Large intestine (tissue), 3 donors: Measurements from ENCODE around the gene MROH2A. TPM values are rescaled to one million over a fixed set of nuclear protein-coding genes. Genes with fewer than 3 reads are reported as not detected.
A peak's percentile ranks its signal among the peaks of the same experiment; 100 is the strongest.

ENCODE experiments used
- DNase-seq, 2 donors: peaks; one replicate each; pipeline versions ENCODE4 v3.0.0 to v3.0.0-alpha.2; 2013
- H3K27ac ChIP-seq: one replicate; pipeline ENCODE4 v1.5.1; 2013; ENCODE audit warnings: low read length
- H3K27me3 ChIP-seq: 2 replicates; pipeline ENCODE4 v1.6.1; 2013; ENCODE audit warnings: low read length; ENCODE audit not compliant: control insufficient read depth, insufficient read depth
- H3K36me3 ChIP-seq: 2 replicates; pipeline ENCODE4 v1.6.1; 2013; ENCODE audit warnings: low read length; ENCODE audit not compliant: control insufficient read depth, insufficient read depth
- H3K4me1 ChIP-seq: one replicate; pipeline ENCODE4 v1.6.1; 2013; ENCODE audit warnings: low read length; ENCODE audit not compliant: control insufficient read depth, insufficient read depth
- H3K4me3 ChIP-seq: one replicate; pipeline ENCODE4 v1.5.1; 2013; ENCODE audit warnings: low read length
- H3K9me3 ChIP-seq: one replicate; pipeline ENCODE4 v1.6.1; 2013; ENCODE audit warnings: mild to moderate bottlenecking, low read depth, low read length, moderate library complexity; ENCODE audit not compliant: control insufficient read depth
- WGBS: methylation state at CpG from one replicate; pipeline ENCODE4 v1.1.5; 2013; ENCODE audit warnings: low lambda C conversion rate; ENCODE audit not compliant: insufficient coverage; 5-methylcytosine and 5-hydroxymethylcytosine counted together
- polyA plus RNA-seq: library from polyadenylated mRNA; unstranded; fragments of 120-200 nt; gene quantifications from one replicate; pipeline ENCODE4 v1.2.1, GENCODE V29; 2013

The MROH2A gene
- polyA plus RNA-seq, 1 donor: 0.16 TPM

- Histone ChIP-seq H3K27ac (no peak overlapping the region), H3K4me3 (no peak overlapping the region), H3K9me3 (no peaks in the 10 kb centered on the region), H3K36me3 (no peaks in the 10 kb centered on the region), H3K4me1 (peaks cover 21% of the 10 kb centered on the region), H3K27me3 (no peaks in the 10 kb centered on the region)
- DNase-seq: no peak
- 40% methylated on average over 1 of the region's 3 CpGs for WGBS
Observed at GRCh38 chr2:233813236-233814055, 35.3 kb downstream of the MROH2A start.

- no CpG with 5 or more reads among the region's 2 CpGs for WGBS
- no peaks in the 10 kb centered on the region for H3K27me3 ChIP-seq
- no peaks in the 10 kb centered on the region for H3K36me3 ChIP-seq
- no peaks in the 10 kb centered on the region for H3K9me3 ChIP-seq
- no peak overlapping the region for H3K4me3 ChIP-seq
- peaks cover 24% of the 10 kb centered on the region for H3K4me1 ChIP-seq
- no peak for DNase-seq
- no peak overlapping the region for H3K27ac ChIP-seq
Observed at GRCh38 chr2:233814056-233814835, 36.1 kb downstream of the MROH2A start.

GRCh38 chr2:233815861-233816260 is 37.7 kb downstream of the MROH2A start:
- no peak for DNase-seq
- Histone ChIP-seq H3K27ac (no peak overlapping the region), H3K27me3 (no peaks in the 10 kb centered on the region), H3K36me3 (no peaks in the 10 kb centered on the region), H3K4me3 (no peak overlapping the region), H3K9me3 (no peaks in the 10 kb centered on the region), H3K4me1 (peaks cover 24% of the 10 kb centered on the region)
- 100% methylated on average over 4 of the region's 6 CpGs for WGBS

- Histone ChIP-seq H3K9me3 (no peaks in the 10 kb centered on the region), H3K36me3 (no peaks in the 10 kb centered on the region), H3K4me1 (peaks cover 24% of the 10 kb centered on the region), H3K27me3 (no peaks in the 10 kb centered on the region), H3K4me3 (no peak overlapping the region), H3K27ac (peak overlapping the region; percentile 58)
- DNase-seq: no peak
- no CpG with 5 or more reads among the region's 2 CpGs for WGBS
Observed at GRCh38 chr2:233816334-233816733, 38.2 kb downstream of the MROH2A start.

GRCh38 chr2:233816771-233817170 is 38.6 kb downstream of the MROH2A start:
- H3K27ac ChIP-seq: peak overlapping the region; percentile 58
- H3K27me3 ChIP-seq: no peaks in the 10 kb centered on the region
- no peaks in the 10 kb centered on the region for H3K9me3 ChIP-seq
- WGBS: no CpG with 5 or more reads among the region's 4 CpGs
- H3K36me3 ChIP-seq: no peaks in the 10 kb centered on the region
- peak; percentile 62 to 82 for DNase-seq
- peaks cover 24% of the 10 kb centered on the region for H3K4me1 ChIP-seq
- no peak overlapping the region for H3K4me3 ChIP-seq

- no CpG with 5 or more reads among the region's 3 CpGs for WGBS
- Histone ChIP-seq H3K27me3 (no peaks in the 10 kb centered on the region), H3K36me3 (no peaks in the 10 kb centered on the region), H3K27ac (peak overlapping the region; percentile 58), H3K4me3 (no peak overlapping the region), H3K4me1 (peaks cover 24% of the 10 kb centered on the region), H3K9me3 (no peaks in the 10 kb centered on the region)
- DNase-seq: peak; percentile 37 to 72
Observed at GRCh38 chr2:233817361-233817911, 39.3 kb downstream of the MROH2A start.

GRCh38 chr2:233817995-233818638 is 40.0 kb downstream of the MROH2A start:
- H3K27ac ChIP-seq: peak overlapping the region; percentile 58
- H3K27me3 ChIP-seq: no peaks in the 10 kb centered on the region
- no peaks in the 10 kb centered on the region for H3K36me3 ChIP-seq
- peaks cover 29% of the 10 kb centered on the region for H3K4me1 ChIP-seq
- no peak overlapping the region for H3K4me3 ChIP-seq
- DNase-seq: peak in 1 of 2 donors; percentile 52
- WGBS: no CpG with 5 or more reads among the region's 11 CpGs
- H3K9me3 ChIP-seq: no peaks in the 10 kb centered on the region

GRCh38 chr2:233818639-233819621 is 40.8 kb downstream of the MROH2A start:
- H3K4me1 ChIP-seq: peaks cover 30% of the 10 kb centered on the region
- WGBS: no CpG with 5 or more reads among the region's 17 CpGs
- no peaks in the 10 kb centered on the region for H3K36me3 ChIP-seq
- no peaks in the 10 kb centered on the region for H3K9me3 ChIP-seq
- no peaks in the 10 kb centered on the region for H3K27me3 ChIP-seq
- DNase-seq: no peak
- H3K4me3 ChIP-seq: no peak overlapping the region
- H3K27ac ChIP-seq: no peak overlapping the region

GRCh38 chr2:233819884-233820773 is 42.0 kb downstream of the MROH2A start:
- no peak for DNase-seq
- no peaks in the 10 kb centered on the region for H3K27me3 ChIP-seq
- no peaks in the 10 kb centered on the region for H3K36me3 ChIP-seq
- no CpG with 5 or more reads among the region's 18 CpGs for WGBS
- H3K9me3 ChIP-seq: no peaks in the 10 kb centered on the region
- no peak overlapping the region for H3K27ac ChIP-seq
- peaks cover 30% of the 10 kb centered on the region for H3K4me1 ChIP-seq
- H3K4me3 ChIP-seq: no peak overlapping the region
